A673 (cell line): ENCODE results near the gene AFF1.

ENCODE experiments used
- EZH2 ChIP-seq: fragments of 200-600 bp; sonication (generic); IDR thresholded peaks from 2 replicates; pipeline ENCODE4 v1.6.1; 2017; ENCODE audit warnings: borderline replicate concordance, low read depth, mild to moderate bottlenecking, mixed read lengths, antibody characterized with exemption, low read length; ENCODE audit not compliant: poor library complexity, severe bottlenecking
- TF ChIP-seq, protein P1 (sequence below): fragments of 300-800, 200-600 bp; sonication (generic); conservative IDR thresholded peaks from 2 replicates; pipeline ENCODE4 v1.5.1; 2017; ENCODE audit warnings: low read depth, mild to moderate bottlenecking, antibody characterized with exemption, low read length, moderate library complexity, mixed read lengths

DNA sequence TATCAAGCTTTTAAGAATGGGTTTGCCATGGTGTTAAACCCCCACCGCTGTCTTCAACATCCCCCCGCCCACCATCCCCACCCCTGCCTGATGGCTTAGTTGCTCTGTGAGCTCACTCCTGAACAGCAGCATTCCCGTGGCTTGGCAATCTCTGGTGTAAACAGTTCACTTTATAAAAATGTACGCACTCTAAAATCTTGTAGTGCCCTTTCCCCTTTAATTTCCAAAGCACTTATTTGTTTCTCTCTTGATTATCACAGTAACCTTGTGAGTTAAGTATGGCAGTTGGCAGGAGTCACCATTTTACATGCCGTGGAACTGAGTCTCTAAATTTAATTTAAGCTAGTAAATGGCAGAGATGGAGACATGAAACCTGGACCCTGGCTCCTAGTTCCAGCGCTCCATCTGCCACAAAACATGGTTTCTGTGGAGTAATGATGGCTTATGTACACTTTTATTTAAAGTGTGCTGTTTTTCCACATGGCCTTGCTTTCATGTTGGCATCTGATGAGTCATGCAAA lies 123.1 kb downstream of the AFF1 start:
- TF ChIP-seq, protein P1, sequence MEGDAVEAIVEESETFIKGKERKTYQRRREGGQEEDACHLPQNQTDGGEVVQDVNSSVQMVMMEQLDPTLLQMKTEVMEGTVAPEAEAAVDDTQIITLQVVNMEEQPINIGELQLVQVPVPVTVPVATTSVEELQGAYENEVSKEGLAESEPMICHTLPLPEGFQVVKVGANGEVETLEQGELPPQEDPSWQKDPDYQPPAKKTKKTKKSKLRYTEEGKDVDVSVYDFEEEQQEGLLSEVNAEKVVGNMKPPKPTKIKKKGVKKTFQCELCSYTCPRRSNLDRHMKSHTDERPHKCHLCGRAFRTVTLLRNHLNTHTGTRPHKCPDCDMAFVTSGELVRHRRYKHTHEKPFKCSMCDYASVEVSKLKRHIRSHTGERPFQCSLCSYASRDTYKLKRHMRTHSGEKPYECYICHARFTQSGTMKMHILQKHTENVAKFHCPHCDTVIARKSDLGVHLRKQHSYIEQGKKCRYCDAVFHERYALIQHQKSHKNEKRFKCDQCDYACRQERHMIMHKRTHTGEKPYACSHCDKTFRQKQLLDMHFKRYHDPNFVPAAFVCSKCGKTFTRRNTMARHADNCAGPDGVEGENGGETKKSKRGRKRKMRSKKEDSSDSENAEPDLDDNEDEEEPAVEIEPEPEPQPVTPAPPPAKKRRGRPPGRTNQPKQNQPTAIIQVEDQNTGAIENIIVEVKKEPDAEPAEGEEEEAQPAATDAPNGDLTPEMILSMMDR, result no peak
- TF ChIP-seq EZH2, result no peak
